Esophagus mucosa (tissue), 1 donor: ENCODE data around the gene SLC16A6. TPM values are rescaled to one million over a fixed set of nuclear protein-coding genes. Genes with fewer than 3 reads are reported as not detected.
A peak's percentile ranks its signal among the peaks of the same experiment; 100 is the strongest.
"Not testable (repeated sequence)": the region's sequence is repeated elsewhere in the genome, so short reads cannot be mapped to it uniquely, and the experiment has no call there.

Experiments used
- ATAC-seq: fragments of 200-7000 bp; cut with Tn5 transposase; one replicate; pipeline ENCODE4 v1.9.1; 2020
- total RNA-seq: library from RNA; stranded (reverse); gene quantifications from one replicate; pipeline ENCODE4 v1.2.4, GENCODE V29; 2023
- donor health status: DM: yes; HTN: yes; CAD: no.

SLC16A6 gene
- total RNA-seq, 1 donor from 2014 or later, result 14.4 TPM

DNA sequence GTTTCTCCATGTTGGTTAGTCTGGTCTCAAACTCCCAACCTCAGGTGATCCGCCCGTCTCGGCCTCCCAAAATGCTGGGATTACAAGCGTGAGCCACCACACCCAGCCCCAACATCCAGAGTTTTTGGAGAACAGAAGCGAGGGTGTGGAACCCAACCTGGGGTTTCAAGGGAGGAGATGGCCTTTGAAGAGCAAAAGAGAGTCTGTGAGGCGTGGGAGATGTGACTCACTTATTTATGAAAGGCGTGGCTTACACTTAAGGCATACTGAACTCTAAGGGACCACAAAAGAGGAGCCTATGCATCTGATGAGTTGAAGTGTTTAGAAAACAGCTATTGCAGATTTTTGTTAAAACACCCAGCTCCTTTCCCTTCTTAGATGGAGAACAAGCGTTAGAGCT is 19.2 kb upstream of the SLC16A6 start:
- ATAC-seq, result peak; percentile 59

DNA sequence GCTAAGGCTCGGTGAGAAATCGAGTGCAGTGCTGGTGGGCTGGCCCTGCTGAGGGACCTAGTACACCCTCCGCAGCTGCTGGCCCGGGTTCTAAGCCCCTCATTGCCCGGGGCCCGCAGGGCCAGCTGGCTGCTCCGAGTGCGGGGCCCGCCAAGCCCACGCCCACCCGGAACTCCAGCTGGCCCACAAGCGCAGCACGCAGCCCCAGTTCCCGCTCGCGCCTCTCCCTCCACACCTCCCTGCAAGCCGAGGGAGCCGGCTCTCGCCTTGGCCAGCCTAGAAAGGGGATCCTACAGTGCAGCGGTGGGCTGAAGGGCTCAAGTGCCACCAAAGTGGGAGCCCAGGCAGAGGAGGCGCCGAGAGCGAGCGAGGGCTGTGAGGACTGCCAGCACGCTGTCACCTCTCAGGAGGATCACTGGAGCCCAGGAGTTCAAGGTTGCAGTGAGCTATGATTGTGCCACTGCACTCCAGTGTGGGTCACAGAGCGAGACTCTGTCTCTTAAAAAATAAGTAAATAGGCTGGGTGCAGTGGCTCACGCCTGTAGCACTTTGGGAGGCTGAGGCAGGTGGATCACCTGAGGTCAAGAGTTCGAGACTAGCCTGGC is 18.2 kb upstream of the SLC16A6 start:
- ATAC-seq, result not testable (repeated sequence)

GRCh38 chr17:68308486-68308885 is 17.6 kb upstream of the SLC16A6 start:
- ATAC-seq, result not testable (repeated sequence)

- no peak for ATAC-seq
Measured at GRCh38 chr17:68307443-68307842, 16.5 kb upstream of the SLC16A6 start.

- no peak for ATAC-seq
Measured at GRCh38 chr17:68306819-68307218, 15.9 kb upstream of the SLC16A6 start.

- ATAC-seq, result peak; percentile 34
Measured at GRCh38 chr17:68305142-68305541, 14.2 kb upstream of the SLC16A6 start.

DNA sequence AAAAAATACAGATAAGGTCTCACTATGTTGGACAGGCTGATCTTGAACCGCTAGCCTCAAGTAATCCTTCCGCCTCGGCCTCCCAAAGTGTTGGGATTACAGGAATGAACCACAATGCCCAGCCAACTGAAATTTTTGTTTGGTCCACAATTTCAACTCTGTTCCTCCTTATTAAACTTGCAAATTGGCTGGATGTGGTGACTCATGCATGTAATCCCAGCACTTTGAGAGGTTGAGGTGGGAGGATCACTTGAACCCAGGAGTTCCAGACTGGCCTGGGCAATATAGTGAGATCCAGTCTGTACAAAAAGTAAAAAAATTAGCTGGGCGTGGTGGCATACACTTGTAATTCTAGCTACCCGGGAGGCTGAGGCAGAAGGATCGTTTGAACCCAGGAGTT is 13.8 kb upstream of the SLC16A6 start:
- no peak for ATAC-seq

GRCh38 chr17:68302666-68303065 is 11.7 kb upstream of the SLC16A6 start:
- ATAC-seq, result no peak

- ATAC-seq, result no peak
Measured at GRCh38 chr17:68302066-68302564, 11.2 kb upstream of the SLC16A6 start.

- peak; percentile 51 for ATAC-seq
Measured at GRCh38 chr17:68301438-68301959, 10.6 kb upstream of the SLC16A6 start.

DNA sequence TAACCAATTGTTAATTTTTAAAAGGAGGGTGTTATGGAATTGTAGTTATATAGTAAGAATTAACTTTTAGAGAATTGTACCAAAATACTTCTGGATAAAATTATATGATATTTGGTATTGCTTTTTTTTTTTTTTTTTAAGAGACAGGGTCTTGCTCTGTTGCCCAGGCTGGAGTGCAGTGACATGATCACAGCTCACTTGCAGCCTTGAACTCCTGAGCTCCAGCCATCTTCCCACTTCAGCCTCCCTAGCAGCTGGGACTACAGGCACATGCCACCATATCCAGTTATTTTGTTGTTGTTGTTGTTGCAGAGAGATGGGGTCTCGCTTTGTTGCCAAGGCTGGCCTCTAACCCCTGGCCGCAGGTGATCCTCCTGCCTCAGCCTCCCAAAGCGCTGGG is 8.9 kb upstream of the SLC16A6 start:
- ATAC-seq, result no peak

- ATAC-seq, result no peak
Measured at GRCh38 chr17:68298601-68299000, 7.7 kb upstream of the SLC16A6 start.

- peak; percentile 27 for ATAC-seq
Measured at GRCh38 chr17:68297195-68297594, 6.3 kb upstream of the SLC16A6 start.

- ATAC-seq, result peak; percentile 39
Measured at GRCh38 chr17:68296217-68297191, 5.6 kb upstream of the SLC16A6 start.

GRCh38 chr17:68295086-68295485 is 4.2 kb upstream of the SLC16A6 start:
- ATAC-seq, result no peak

- ATAC-seq, result no peak
Measured at GRCh38 chr17:68294617-68295016, 3.7 kb upstream of the SLC16A6 start.

DNA sequence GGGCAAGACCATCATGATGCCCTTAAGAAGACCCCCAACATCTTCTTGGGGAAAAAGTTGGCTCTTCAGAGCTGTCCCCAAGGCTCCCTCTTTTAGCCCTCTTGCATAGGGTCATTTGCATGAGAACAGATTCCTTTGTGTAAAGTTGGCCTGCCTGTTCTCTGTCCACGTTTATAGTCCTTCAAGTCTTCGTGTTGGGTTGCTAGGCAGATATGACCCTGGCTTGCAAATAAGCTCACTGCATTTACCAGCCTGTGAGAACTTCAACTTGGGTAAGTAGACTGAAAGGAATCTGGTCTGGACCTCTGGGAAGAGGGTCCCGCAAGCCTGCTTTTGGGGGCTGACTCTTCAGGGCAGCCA is 3.2 kb upstream of the SLC16A6 start:
- ATAC-seq, result no peak

DNA sequence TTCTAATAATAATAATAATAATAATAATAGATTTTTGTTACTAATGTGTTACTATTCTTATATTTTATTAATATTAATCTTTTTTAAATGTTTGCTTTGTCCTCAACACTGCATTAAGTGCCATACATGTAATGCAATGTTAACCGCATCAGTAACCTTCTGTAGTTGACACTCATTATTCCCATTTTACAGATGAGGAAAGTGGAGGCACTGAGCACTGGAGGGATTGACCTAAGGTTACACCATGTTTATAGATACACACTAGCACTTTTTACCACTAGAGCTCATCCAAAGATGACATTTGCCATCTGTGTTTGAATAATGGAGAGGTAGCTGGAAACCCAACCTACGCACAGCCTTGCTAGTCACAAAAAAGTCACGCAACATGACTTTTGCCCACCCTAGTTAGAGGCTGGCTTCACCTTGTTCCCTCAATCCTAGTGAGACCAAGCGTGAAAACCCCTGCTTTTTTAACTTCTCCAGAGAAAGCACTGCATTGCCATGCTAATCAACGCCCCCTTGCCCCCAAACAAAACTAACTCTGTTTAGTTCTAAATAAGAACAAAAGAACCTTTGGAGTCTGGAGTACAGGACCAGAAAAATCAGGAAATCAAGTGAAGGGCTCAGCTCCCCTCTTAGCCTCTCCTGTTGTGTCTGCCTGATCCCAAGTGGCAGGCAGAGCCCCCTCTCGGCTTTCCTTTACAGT is 2.7 kb upstream of the SLC16A6 start:
- ATAC-seq, result no peak

DNA sequence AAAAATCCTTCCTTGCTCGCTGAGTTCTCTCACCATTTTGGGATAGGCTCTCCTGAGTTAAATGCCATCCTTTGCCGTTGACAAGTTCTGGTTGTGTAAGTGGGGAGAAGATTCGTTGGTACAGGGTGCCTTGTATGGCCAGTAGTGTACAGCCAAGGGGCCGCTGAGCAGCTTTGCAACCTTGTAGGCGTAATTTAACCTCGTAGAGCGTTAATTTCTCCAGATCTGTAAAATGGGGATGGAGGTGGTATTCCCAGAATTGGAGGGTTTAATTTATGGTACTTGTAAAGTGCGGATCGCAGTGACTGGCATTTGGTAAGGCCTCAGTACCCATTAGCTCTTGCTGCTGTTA is 1.7 kb upstream of the SLC16A6 start:
- no peak for ATAC-seq

GRCh38 chr17:68291836-68292688 is 1.1 kb upstream of the SLC16A6 start:
- ATAC-seq, result peak; percentile 73

GRCh38 chr17:68290268-68290954 is 516 bp downstream of the SLC16A6 start:
- ATAC-seq, result no peak

GRCh38 chr17:68289936-68290267 is 1.0 kb downstream of the SLC16A6 start:
- ATAC-seq, result no peak
